EH (cell line): ENCODE data around the gene GBF1.

ENCODE experiments used
- DNase-seq: peaks from one replicate; pipeline ENCODE4 v3.0.0-alpha.2; 2015; ENCODE audit warnings: low read depth

Gene GBF1

DNA sequence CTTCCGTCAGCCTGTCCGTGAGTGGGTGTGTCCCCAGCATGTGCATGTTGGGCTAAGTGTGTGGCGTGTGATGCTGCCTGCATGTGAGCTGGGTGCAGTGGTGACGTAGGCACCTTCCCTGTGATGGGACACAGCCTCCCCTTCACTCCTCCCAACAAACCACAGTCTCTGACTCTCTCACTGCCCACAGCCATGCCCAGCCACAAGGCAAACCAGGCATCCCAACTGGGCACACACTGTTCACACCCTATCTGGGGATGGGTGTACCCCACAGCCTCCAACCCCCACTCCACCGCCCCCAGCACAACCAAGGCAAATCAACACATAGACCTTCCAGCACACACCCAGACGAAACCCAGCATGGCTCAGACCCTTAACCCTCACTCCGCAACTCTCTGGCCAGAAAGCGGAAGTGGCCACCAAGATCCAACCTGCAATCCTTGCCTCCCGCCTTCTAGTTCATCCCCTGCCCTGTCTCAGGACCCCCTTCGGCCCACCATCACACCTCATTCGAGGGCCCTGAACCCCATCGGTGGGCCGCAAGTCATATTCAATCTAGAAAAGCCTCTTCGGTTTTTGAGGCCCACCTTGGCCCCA lies 162.9 kb downstream of the GBF1 start:
- no peak for DNase-seq

GRCh38 chr10:102408728-102409603 lies 163.6 kb downstream of the GBF1 start:
- DNase-seq, result no peak

GRCh38 chr10:102409604-102410428 lies 164.5 kb downstream of the GBF1 start:
- no peak for DNase-seq

DNA sequence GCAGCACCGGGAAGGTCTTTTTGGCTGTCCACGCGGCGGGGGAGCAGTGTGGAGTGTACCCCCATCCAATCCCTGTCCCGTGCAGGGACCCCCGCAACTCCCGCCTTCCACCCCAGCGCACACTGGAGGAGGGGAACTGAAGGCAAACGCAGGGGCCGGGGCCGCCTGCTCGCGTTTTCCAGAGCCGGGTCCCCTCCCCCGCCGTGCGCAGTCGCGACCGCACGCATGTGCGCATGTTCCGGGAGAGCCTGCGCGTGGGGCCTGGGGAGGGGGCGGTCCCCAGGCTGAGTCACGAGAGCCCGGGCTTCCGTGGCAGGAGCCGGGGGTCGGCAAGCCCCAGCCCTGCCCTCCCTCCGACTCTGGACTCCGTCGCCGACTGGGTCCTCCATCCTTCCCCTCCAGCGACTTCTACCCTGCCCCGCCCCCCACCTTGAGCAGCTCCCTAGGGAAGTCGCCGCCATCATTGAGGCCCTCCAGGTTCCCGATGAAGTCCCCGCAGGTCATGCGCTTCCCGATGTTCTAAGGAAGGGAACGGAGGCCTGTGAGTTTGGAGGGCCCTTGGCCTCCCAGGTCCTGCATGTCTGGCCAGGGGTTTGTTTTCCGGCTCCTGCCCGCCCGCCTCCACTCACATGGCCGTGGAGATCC lies 165.2 kb downstream of the GBF1 start:
- DNase-seq, result no peak

- no peak for DNase-seq
These were observed 166.3 kb downstream of the GBF1 start for GRCh38 chr10:102411341-102412255.

DNA sequence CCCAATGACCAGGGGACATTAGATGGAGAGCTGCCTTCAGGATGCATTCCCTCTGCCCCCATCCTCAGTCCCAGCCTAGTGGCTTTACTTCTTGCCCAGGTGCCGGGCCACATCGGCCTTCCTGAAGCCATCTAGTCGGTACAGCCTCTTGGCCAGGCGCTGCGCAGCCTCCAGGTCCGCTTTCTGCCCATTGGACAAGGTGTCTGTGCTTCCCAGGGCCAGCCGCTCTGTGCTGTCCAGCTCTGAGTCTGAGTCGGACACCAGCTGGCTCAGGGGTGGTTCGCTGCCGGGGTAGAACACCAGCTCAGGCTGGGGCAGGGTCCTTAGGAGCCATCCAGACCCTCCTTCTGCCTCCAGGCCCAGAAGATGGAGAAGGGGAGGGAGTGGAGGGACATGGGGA lies 167.0 kb downstream of the GBF1 start:
- DNase-seq, result no peak

DNA sequence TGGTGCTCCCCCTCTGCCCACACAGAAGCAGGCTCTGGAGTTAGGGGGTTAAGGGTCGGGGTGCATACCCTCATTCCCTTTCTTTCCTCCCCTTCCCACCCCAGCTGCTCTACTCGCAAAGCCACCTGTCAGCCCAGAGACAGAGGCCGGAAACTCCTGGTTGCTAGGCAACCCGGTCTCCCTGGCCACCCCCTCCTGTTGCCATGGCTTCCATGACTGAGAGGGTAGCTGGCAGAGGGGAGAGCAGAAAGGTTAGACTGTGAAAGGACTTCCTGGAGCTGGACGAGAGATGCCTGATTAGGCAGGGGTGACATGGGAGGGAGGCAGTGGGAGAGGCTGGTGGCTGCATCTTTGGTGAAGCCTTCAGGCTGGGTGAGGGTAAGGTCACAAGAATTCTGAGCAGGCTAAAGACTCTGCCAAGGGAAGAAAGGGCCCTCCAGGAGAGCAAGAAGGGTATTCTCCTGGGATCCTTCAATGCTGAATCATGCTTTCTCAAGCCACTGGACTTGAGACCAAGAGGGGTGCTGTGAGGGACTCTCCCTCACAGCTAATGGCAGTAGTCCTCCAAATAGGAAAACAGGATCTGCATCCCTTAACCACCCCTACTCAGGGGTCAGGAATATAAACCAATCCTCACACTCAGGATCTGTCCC lies 167.8 kb downstream of the GBF1 start:
- peak; percentile 31 for DNase-seq

- DNase-seq, result no peak
These were observed 168.7 kb downstream of the GBF1 start for GRCh38 chr10:102413806-102414561.

- no peak for DNase-seq
These were observed 169.4 kb downstream of the GBF1 start for GRCh38 chr10:102414749-102415148.

- no peak for DNase-seq
These were observed 171.0 kb downstream of the GBF1 start for GRCh38 chr10:102416283-102416682.

DNA sequence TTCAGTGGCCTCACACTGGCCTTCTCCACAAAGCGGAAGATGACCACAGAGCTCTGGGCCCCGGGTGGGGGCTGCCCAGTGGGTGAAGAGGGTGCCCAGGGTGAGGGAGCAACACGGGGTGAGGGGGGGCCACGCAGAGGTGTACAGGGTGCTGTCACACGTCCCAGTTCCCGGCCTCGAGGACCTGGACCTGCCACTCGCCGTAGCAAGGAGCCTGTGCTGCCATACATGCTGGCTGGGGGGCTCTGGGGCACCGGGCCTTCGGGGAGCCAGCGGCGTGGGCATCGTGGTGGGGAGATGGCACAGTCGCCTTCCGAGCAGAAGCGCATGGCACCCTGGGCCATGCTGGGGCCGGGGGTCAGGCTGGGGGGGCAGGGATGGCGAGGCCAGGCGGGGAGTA lies 171.4 kb downstream of the GBF1 start:
- DNase-seq, result no peak

- no peak for DNase-seq
These were observed 173.4 kb downstream of the GBF1 start, which contains the start of gene PSD for GRCh38 chr10:102418622-102419268. Gene PSD, minus strand, starts transcription at chr10:102418785. Its CDS starts 1,747 bp downstream, at chr10:102417038.

DNA sequence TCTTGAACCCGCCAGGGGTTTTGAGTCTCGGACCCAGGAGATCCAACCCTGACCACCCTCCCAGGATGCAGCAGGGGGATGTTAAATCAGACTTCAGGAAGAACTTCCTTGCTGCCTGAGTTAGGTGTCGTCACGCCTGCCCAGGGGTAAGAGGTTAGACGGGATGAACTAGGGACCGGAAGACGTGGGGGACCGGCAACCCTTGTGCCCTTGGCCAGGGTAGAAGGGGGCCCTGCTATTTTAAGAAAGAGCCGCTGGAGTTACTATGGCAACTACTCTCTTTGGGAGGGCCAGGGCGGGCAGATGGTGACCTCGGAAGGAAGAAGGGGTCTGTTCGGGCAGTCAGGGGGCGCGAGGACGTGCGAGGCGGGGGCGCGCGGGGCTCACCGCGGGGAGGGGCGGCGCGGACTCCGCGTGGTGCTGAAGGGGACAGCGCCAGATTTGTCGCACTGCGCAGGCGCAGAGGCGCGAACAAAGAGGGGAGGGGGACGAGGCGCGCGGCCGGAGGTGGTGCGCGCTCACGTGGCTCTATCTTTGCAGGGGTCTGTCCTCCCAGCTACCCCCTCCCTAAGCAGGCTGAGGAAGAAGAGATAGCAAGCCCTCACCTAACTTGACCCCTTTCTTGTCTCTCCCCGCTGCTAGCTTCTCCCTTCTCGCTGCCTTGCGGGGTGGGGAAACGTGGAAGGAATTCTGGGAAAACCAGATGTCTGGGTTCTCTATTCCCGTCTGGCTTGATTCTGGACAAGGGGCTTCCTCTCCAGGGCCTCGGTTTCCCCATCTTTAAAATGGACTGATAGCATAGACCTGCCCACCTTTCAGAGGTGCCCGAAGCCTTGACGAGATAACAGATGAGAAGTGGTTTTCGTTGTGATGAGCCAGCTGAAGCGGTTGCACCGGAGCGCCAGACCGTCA lies 174.2 kb downstream of the GBF1 start:
- peak; percentile 38 for DNase-seq

DNA sequence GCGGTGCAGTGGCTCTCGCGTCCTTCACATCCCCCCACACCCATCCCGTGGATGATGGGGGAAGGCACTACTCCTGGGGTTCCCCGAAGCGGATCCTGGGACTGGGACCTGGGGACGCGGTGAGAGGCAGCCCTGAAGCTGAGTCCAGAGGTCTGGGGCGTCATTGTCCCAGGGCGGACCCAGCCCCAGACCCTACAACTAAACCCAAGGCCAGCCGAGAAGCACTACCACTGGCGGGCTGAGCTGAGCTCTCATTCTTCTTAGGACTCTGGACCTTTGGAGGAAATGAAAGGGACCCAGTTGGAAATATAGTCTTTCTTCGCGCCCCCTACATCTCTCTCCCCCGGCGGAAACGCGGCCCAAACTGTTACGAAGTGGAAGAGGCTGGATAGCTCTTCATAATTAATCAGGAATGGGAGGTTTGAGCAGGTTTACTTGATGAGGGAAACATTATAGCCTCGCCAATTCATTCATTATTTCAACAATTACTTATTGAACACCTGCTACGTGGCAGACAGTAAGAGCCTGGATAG lies 174.9 kb downstream of the GBF1 start:
- no peak for DNase-seq

- peak; percentile 96 for DNase-seq
These were observed 175.6 kb downstream of the GBF1 start, which contains the start of gene FBXL15 for GRCh38 chr10:102420714-102421506. Gene FBXL15, plus strand, starts transcription at chr10:102420836. Its CDS starts 294 bp downstream, at chr10:102421130.

GRCh38 chr10:102421507-102421756 lies 176.1 kb downstream of the GBF1 start:
- DNase-seq, result no peak
